ENCODE data around the gene LPIN1. TPM values are rescaled to one million over a fixed set of nuclear protein-coding genes. Genes with fewer than 3 reads are reported as not detected.

LPIN1 gene
- total RNA-seq, 2 experiments from 2014 or later, result 115 to 128 TPM

DNA sequence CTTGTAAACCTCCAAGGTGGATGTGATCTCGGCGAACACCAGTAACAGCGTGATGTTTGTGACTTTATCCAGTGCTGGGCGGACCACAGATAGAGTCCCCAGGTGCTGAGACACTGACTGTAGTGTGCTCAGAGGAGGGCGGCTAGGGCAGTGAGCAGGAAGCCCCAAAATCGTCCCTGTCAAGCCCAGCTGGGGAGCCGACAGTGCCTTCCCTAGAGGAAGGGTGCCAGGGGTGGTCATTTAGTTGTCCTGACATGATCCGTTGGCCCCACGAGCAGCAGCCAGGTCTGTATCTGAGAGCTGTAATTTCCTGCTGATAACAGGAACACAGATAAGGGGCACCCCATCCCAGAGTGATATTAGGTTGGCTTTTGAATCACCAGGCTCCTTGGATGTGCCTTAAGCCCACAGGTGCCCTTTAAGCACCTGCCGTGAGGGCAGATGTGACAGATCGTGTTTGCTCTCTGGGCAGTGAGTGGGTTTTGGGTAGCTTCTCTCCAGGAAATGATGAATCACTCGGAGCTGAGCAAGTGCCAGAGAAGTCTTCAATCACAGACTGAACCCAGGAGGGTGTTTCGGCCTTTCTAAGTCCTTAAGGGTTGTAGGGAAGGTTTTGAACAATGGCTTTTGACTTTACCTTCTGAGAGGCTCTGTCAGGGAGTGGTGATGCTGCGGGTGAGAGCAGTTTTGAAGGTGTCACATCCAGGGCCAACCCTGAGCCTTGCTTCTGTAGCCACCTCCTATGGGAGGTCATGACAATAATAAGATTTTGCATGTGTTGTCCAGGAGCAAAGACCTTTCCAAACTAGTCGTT is 7.7 kb downstream of the LPIN1 start:
- peak overlapping the region; percentile 37 for H3K4me3 ChIP-seq (ENCODE audit: low read length)
- DNase-seq (peak; percentile 44 to 86 (median 60)), ATAC-seq (ENCODE audit: poor library complexity) (peak; percentile 47)
- no peaks in the 10 kb centered on the region for H3K9me3 ChIP-seq (ENCODE audit: control insufficient read depth in 1 of 2, insufficient read depth in 1 of 2, low read length in 2 of 2)
- Mint-ChIP-seq H3K27ac (peak overlapping the region; percentile 92), H3K36me3 (ENCODE audit: low read depth) (peaks cover 10% of the 10 kb centered on the region), H3K9me3 (no peaks in the 10 kb centered on the region), H3K4me3 (peak overlapping the region; percentile 80), H3K27me3 (no peaks in the 10 kb centered on the region), H3K4me1 (ENCODE audit: low read depth) (peaks cover 86% of the 10 kb centered on the region)
- ChIA-PET POLR2A (interaction anchor here (0.7 to 1.8 kb wide), 11 partner anchors 7 to 1102 kb away, joined by 3 to 14 read pairs (median 3); partner anchors contain the start of gene LPIN1), CTCF (interaction anchor here (1.0 to 1.6 kb wide), 5 partner anchors 8 to 61 kb away, joined by 3 to 5 read pairs (median 4); partner anchors contain the start of gene LPIN1)
- H3K27me3 ChIP-seq (ENCODE audit: control insufficient read depth in 1 of 2, insufficient read depth in 2 of 2, low read length in 2 of 2), result no peaks in the 10 kb centered on the region
- intact Hi-C loops (cut with DNase I, micrococcal nuclease), result loop anchor here in 1 of 2 experiments (10.0 kb wide), 1 partner anchor 619 kb away; a partner anchor contains a TSS
- H3K27ac ChIP-seq (ENCODE audit: low read depth in 1 of 2, low read length in 2 of 2), result peak overlapping the region; percentile 80 to 94
- no peaks in the 10 kb centered on the region for H3K36me3 ChIP-seq (ENCODE audit: insufficient read depth, low read length)
- H3K4me1 ChIP-seq (ENCODE audit: insufficient read depth, low read length), result peaks cover 71% of the 10 kb centered on the region
- no peak for TF ChIP-seq CTCF (IDR thresholded peaks at IDR 0.05)

DNA sequence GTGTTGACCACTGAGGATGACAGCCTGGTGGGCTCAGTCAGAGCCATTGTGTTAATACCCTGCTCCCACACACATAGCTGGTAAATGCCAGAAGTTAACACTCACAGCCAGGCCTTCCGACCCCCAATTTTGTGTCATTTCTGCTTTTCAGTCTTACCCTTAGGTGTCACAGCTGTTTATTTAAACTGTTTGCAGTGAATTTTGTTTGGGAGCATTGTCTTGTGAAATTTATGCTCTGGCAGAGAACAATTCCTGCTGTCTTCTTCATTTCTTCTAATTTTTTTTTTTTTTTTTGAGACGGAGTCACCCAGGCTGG is 8.2 kb downstream of the LPIN1 start:
- H3K27ac ChIP-seq (ENCODE audit: low read depth in 1 of 2, low read length in 2 of 2), result peak overlapping the region; percentile 80 to 94
- Mint-ChIP-seq H3K4me1 (ENCODE audit: low read depth) (peaks cover 82% of the 10 kb centered on the region), H3K4me3 (peak overlapping the region; percentile 80), H3K9me3 (no peaks in the 10 kb centered on the region), H3K36me3 (ENCODE audit: low read depth) (peaks cover 13% of the 10 kb centered on the region), H3K27me3 (no peaks in the 10 kb centered on the region), H3K27ac (peak overlapping the region; percentile 92)
- no peaks in the 10 kb centered on the region for H3K27me3 ChIP-seq (ENCODE audit: control insufficient read depth in 1 of 2, insufficient read depth in 2 of 2, low read length in 2 of 2)
- TF ChIP-seq CTCF (IDR thresholded peaks at IDR 0.05), result no peak
- CTCF ChIA-PET, result interaction anchor here (1.3 to 1.6 kb wide), 4 partner anchors 9 to 62 kb away, joined by 4 to 5 read pairs (median 4); partner anchors contain the start of gene LPIN1
- DNase-seq (no peak), ATAC-seq (ENCODE audit: poor library complexity) (no peak)
- intact Hi-C loops (cut with DNase I, micrococcal nuclease), result loop anchor here in 1 of 2 experiments (10.0 kb wide), 1 partner anchor 620 kb away; a partner anchor contains a TSS
- POLR2A ChIA-PET, result interaction anchor here (0.8 to 1.8 kb wide), 3 partner anchors 8 to 17 kb away, joined by 3 to 14 read pairs (median 3); partner anchors contain the start of gene LPIN1
- H3K4me1 ChIP-seq (ENCODE audit: insufficient read depth, low read length), result peaks cover 65% of the 10 kb centered on the region
- H3K36me3 ChIP-seq (ENCODE audit: insufficient read depth, low read length), result no peaks in the 10 kb centered on the region
- no peak overlapping the region for H3K4me3 ChIP-seq (ENCODE audit: low read length)
- no peaks in the 10 kb centered on the region for H3K9me3 ChIP-seq (ENCODE audit: control insufficient read depth in 1 of 2, insufficient read depth in 1 of 2, low read length in 2 of 2)

GRCh38 chr2:11757101-11757500 is 10.7 kb downstream of the LPIN1 start:
- peak; percentile 41 for ATAC-seq (ENCODE audit: poor library complexity)

More at GRCh38 chr2:11757101-11757500, 10.7 kb downstream of the LPIN1 start:
- Histone ChIP-seq H3K9me3 (ENCODE audit: control insufficient read depth in 1 of 2, insufficient read depth in 1 of 2, low read length in 2 of 2) (no peaks in the 10 kb centered on the region), H3K4me3 (ENCODE audit: low read length) (no peak overlapping the region), H3K27me3 (ENCODE audit: control insufficient read depth in 1 of 2, insufficient read depth in 2 of 2, low read length in 2 of 2) (no peaks in the 10 kb centered on the region), H3K27ac (ENCODE audit: low read depth in 1 of 2, low read length in 2 of 2) (peak overlapping the region in 1 of 2 donors; percentile 34), H3K36me3 (ENCODE audit: insufficient read depth, low read length) (peaks cover 8% of the 10 kb centered on the region), H3K4me1 (ENCODE audit: insufficient read depth, low read length) (peaks cover 57% of the 10 kb centered on the region)
- peak in 5 of 14 experiments; percentile 31 to 74 (median 63) for DNase-seq
- ChIA-PET POLR2A (interaction anchor here (0.6 to 1.8 kb wide), 3 partner anchors 10 to 1623 kb away, joined by 3 to 7 read pairs (median 5); no protein-coding TSS in a partner anchor), CTCF (interaction anchor here (0.9 to 2.0 kb wide), 8 partner anchors 9 to 292 kb away, joined by 3 to 6 read pairs (median 4); partner anchors contain the start of gene LPIN1)
- no peak for TF ChIP-seq CTCF (IDR thresholded peaks at IDR 0.05)
- H3K27me3 Mint-ChIP-seq, result no peaks in the 10 kb centered on the region
- H3K4me3 Mint-ChIP-seq, result peak overlapping the region; percentile 27
- H3K27ac Mint-ChIP-seq, result peak overlapping the region; percentile 92
- H3K4me1 Mint-ChIP-seq (ENCODE audit: low read depth), result peaks cover 77% of the 10 kb centered on the region
- intact Hi-C loops (cut with DNase I, micrococcal nuclease), result loop anchor here (2.0 to 10.0 kb wide), 2 partner anchors 14 to 622 kb away; a partner anchor contains a TSS
- H3K9me3 Mint-ChIP-seq, result no peaks in the 10 kb centered on the region
- peaks cover 28% of the 10 kb centered on the region for H3K36me3 Mint-ChIP-seq (ENCODE audit: low read depth)

Data from CD4-positive, alpha-beta T cell (primary cell).